GM18870 (cell line): Measurements from ENCODE around the gene NCKAP5.

Source experiments
- ATAC-seq: cut with Tn5 transposase; IDR thresholded peaks from one replicate; pipeline ENCODE4 v1.9.1; 2021; ENCODE audit warnings: moderate library complexity; ENCODE audit not compliant: unreplicated experiment

Gene NCKAP5

DNA sequence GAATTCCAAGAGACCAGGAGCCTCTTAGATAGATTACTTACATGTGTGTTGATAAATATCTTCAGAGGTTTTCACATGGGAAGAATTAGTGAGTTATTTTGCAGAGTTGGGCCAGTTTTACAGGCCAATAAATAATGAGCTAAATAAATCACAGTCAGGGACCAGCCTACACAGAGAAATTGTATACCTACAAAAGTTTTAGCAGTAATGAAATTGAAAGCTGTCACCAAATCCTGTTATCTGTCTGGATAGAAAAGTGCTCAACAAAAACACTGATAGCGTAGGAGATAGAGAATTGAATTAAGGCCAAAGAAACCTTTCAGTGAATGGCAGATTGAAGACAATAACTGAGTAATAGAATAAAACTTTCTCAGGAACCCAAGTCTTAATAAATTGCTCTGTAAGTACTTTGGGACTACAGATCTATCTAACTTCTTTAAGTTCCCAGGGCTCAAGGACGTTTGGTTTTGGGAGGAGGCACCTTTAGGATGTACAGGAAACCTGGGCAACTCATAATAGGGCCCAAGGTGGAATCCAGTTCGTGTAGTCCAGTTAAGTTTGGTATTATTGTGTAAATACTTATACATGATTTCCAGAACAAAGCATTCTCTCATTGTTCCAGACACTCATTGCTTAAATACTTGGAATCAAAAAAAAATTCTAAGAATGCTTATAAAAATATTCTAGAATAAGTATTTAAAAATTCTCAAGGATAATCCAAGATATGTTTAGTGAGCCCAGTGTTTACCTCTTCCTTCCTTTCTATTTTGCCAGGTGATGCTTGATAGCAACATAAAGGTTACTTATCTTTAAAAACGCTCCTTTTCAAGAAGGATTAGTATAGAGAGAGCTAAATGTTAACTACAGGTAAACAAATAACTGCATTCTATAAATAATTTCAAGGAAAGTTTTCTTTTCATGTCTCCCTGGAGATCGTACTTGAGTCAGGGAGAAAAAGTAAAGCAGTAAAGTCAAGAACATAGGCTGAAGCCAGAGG lies 134.5 kb downstream of the NCKAP5 start:
- ATAC-seq = no peak

DNA sequence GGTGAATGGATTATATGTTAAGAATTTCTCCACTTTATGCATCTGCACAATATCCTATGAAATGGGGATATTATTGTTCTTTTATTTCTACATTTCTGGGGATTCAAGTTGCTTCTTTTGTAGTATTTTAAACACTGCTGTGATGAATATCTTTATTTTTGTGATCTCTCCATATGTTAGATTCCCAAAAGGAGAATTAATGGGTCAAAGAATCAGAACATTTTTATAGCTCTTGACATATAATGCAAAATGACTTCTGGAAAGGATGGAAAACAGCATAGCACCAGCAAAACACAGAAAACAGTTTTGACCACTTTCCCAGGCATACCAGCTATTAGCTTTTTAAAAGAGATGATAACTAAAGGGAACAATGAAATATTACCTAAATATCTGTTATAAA lies 135.5 kb downstream of the NCKAP5 start:
- ATAC-seq = no peak

DNA sequence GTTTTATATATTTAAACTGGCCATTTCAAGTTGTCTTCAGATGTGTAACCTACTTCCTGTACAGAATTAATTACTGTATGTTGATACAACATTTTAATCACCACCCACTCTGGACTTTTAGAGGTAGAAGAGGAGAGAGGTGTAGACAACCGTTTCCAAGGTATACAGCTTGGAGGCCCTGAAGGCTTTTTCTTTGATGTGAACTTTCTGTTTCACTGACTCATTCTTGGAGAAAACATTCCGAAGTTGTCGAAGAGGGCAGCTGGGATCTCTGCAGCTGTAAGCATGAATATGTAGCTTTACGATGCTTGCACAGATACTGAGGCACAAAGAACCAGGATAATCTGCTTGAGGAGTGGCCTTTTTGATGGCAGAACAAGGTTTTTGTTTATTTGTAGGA lies 137.0 kb downstream of the NCKAP5 start:
- ATAC-seq = no peak

- no peak for ATAC-seq
These were observed 141.5 kb downstream of the NCKAP5 start for GRCh38 chr2:133426791-133427190.

- no peak for ATAC-seq
These were observed 142.7 kb downstream of the NCKAP5 start for GRCh38 chr2:133425612-133426011.

DNA sequence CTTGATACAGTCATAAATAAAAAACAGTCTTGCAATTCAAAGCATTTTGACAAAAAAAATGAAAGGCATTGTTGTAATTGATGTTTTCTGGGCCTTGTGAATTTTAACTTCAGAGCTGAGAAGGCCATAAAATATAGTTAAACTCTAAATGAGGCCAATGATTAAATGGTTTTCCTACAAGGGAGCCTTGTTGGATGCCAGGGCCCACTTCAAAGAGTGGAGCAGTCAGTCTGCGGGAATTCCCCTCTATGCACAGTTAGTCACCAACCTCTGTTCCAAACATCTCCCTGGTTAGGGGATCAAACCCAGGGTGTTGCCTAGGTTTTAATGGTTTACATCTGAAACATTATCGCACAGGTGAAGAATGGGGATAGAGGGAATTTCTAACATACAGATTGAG lies 143.4 kb downstream of the NCKAP5 start:
- ATAC-seq = no peak

DNA sequence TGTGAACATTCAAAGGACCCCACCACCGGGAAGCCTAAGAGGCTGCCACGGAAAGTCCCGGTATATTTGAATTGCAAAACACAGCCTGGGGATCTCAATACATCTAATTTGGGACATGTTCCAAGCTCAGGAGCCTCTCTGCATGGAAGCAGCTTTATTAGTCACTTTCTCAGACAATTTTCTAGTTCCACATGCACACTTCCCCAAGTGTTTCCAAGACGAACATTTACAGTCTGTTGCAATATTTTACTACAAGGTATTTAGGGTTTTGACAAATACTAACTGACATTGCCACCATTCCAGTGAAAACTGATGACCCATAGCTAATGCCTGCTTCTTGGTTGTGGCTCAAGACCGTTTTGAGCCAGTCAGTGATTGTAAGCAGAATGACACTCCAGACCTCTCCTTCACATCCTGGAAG lies 145.3 kb downstream of the NCKAP5 start:
- ATAC-seq = no peak

DNA sequence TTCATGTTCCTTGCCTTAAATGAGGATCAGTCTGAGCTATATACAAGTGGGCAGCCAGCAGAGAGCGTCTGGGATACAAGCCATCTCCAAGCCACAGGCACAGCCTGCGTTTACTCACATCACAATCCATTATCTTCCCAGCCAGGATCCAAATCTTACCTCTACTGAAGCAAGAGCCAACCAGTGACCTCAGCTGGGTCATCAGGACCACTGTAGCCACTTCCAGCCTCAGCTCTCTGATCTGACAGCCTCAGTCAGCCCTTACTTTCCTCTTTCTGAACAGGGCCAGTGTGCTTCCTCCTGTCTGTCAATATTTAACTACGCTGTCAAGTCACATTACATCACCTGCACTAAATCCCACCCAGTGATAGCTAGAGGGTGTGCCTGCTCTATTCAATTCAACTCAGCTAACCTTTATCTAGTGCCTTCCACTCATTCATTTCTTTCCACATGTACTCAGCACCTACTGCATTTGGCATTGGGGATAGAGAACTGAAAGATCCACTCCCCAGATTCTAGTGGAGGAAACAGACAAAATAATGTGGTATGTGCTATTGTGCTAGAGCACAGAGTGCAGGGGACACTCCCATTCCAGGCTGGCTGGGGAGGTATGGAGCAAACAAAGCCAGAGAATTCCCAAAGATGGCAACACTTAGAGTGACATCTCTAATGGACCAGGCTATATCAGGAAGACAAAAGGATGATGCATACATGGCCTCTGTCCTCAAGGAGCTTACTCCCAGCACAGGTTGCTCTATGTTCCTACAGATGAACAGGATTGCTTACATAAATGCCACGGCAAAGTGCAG lies 146.5 kb downstream of the NCKAP5 start:
- ATAC-seq = peak; percentile 96

- no peak for ATAC-seq
These were observed 147.5 kb downstream of the NCKAP5 start for GRCh38 chr2:133420788-133421187.

- ATAC-seq = no peak
These were observed 149.6 kb downstream of the NCKAP5 start for GRCh38 chr2:133418671-133419070.

DNA sequence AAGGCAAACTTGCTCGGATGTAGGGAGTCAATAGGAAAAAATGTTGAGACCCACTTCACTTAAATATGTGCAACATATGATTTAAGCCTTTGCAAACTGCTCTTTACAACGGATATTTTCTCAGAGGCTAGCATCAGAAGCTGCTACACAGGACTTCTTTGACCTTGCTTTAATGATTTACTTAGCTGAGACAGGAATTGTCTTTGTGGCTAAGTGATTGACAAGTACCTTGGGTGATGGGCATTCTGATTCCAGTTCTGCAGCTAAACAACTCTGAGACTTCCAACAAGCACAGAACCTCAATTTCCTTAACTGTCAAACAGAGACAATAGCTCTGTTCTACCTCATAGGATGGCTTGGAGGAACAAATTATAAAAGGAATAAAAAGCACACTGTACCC lies 150.2 kb downstream of the NCKAP5 start:
- peak; percentile 41 for ATAC-seq

GRCh38 chr2:133417415-133417814 lies 150.8 kb downstream of the NCKAP5 start:
- ATAC-seq = no peak

DNA sequence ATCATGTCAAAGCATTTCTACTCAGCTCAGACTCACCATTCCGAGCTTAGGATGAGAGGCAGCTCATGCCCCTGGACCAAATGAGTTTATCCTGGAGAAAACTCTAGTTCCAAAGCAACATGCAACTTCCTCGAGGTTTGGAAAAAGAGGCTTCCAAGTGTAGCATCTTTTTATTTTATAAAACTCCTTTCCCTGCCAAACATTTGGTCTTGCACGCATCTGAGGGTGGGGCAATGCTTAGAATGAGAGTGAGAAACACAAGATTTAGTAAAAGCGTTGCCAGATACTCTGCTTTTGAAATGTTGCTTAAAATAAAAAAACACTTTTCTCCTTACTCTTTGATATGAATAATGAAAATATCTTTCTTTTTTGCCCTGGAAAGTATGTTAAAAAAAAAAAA lies 151.5 kb downstream of the NCKAP5 start:
- no peak for ATAC-seq

GRCh38 chr2:133416146-133416545 lies 152.1 kb downstream of the NCKAP5 start:
- no peak for ATAC-seq

- no peak for ATAC-seq
These were observed 152.9 kb downstream of the NCKAP5 start for GRCh38 chr2:133415210-133415876.

DNA sequence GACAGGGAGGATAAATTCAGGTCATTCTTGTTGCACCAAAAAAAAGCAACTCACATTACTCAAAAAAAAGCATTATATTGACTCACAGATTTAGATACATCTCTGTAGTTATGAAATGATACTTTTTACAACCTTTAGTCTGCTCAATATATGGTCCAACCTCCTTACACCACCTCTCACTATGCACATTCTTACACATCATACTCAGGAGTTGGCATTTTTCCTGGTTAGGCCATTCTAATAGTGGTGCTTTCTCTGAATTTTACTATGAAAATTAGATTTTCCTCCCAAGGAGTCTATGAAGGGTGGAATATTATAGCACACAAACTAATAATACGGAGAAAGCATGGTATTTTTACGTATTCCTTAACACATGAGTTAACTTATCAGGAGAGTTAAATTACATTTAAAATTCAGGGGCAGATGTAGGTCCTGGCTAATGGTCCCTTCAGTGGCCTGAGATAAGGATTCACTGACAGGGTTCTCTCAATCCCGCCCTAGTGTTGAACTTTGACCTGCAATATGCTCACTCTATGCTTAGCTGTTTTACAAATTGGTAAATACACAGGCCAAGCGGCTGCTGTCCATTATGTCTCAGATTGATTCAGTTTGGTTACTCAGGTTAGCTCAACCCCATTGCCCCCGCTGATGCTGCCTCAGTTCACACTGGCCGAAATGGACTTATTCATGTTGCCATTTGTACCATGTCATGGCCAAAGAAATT lies 153.6 kb downstream of the NCKAP5 start:
- no peak for ATAC-seq

- no peak for ATAC-seq
These were observed 154.4 kb downstream of the NCKAP5 start for GRCh38 chr2:133413863-133414262.

DNA sequence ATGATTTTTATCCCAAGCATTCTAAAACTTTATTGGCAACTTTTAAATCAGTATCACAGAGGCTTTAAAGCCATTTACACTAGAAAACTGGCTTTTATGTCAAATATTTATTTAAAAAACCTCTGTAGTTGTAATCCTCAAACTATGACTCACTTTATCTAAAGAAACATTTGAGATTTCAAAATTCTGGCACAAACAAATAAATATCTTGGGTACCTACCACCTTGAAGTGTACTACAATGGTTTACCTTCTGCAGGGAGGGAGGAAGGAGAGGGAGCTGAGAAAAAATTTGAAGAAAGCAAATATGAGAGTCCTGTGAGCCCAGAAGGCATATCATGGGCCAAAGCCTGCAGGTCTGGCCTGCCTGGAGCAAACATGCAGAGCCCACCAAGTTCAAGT lies 155.6 kb downstream of the NCKAP5 start:
- ATAC-seq = no peak

GRCh38 chr2:133411857-133412256 lies 156.4 kb downstream of the NCKAP5 start:
- no peak for ATAC-seq

GRCh38 chr2:133411101-133411500 lies 157.2 kb downstream of the NCKAP5 start:
- no peak for ATAC-seq
